ENCODE data around the gene PTPRH.
"Not testable (repeated sequence)": the region's sequence is repeated elsewhere in the genome, so short reads cannot be mapped to it uniquely, and the experiment has no call there.

Gene PTPRH

GRCh38 chr19:55179606-55180484 is 29.5 kb downstream of the PTPRH start, which contains the start of gene SYT5:
Gene SYT5, minus strand, starts transcription at chr19:55180289. Its CDS starts 1,248 bp downstream, at chr19:55179041.
- peak; percentile 68 to 74 for DNase-seq

GRCh38 chr19:55178781-55179599 is 30.3 kb downstream of the PTPRH start:
- DNase-seq = peak; percentile 83 to 86

- no peak for DNase-seq
Observed at GRCh38 chr19:55176076-55176475, 33.2 kb downstream of the PTPRH start.

- no peak for DNase-seq
Observed at GRCh38 chr19:55175117-55175867, 34.0 kb downstream of the PTPRH start.

- DNase-seq = no peak
Observed at GRCh38 chr19:55174425-55175116, 34.7 kb downstream of the PTPRH start.

GRCh38 chr19:55173714-55174409 is 35.4 kb downstream of the PTPRH start:
- DNase-seq = peak; percentile 69 to 74

GRCh38 chr19:55173186-55173713 is 36.1 kb downstream of the PTPRH start:
- no peak for DNase-seq

- DNase-seq = no peak
Observed at GRCh38 chr19:55172741-55173140, 36.6 kb downstream of the PTPRH start.

- DNase-seq = not testable (repeated sequence)
Observed at GRCh38 chr19:55172318-55172717, 37.0 kb downstream of the PTPRH start.

- no peak for DNase-seq
Observed at GRCh38 chr19:55171440-55171839, 37.9 kb downstream of the PTPRH start.

GRCh38 chr19:55169136-55169535 is 40.2 kb downstream of the PTPRH start:
- no peak for DNase-seq

GRCh38 chr19:55166530-55167268 is 42.6 kb downstream of the PTPRH start, which contains the start of gene DNAAF3:
Gene DNAAF3, minus strand, starts transcription at chr19:55166613. Its CDS starts 200 bp downstream, at chr19:55166413.
- DNase-seq = peak; percentile 78 to 81

- DNase-seq = peak in 1 of 2 experiments; percentile 44
Observed at GRCh38 chr19:55165952-55166529, 43.3 kb downstream of the PTPRH start.

- DNase-seq = no peak
Observed at GRCh38 chr19:55161571-55162322, 47.6 kb downstream of the PTPRH start.

GRCh38 chr19:55160986-55161365 is 48.3 kb downstream of the PTPRH start:
- no peak for DNase-seq

GRCh38 chr19:55160128-55160985 is 48.9 kb downstream of the PTPRH start:
- peak; percentile 92 to 93 for DNase-seq

GRCh38 chr19:55158848-55159749 is 50.2 kb downstream of the PTPRH start:
- no peak for DNase-seq
